Keratinocyte (primary cell): ENCODE results near the gene HDX. TPM values are rescaled to one million over a fixed set of nuclear protein-coding genes. Genes with fewer than 3 reads are reported as not detected.

Experiments
- DNase-seq: peaks from one replicate; pipeline ENCODE4 v3.0.0-alpha.2; 2011; ENCODE audit warnings: low read depth, missing footprints, low spot score
- FAIRE-seq: peaks from 2 replicates; lab custom pipeline; 2011; peaks lifted over from hg19 to GRCh38; lab: Jason Lieb, UNC
- H2AFZ ChIP-seq: 2 replicates; pipeline ENCODE4 v1.6.0; 2012; ENCODE audit warnings: low read length, control low read depth, inconsistent platforms; ENCODE audit not compliant: control insufficient read depth
- H3K27ac ChIP-seq: 2 replicates; pipeline ENCODE4 v1.5.1; 2011; ENCODE audit warnings: low read length; ENCODE audit not compliant: control insufficient read depth, insufficient read depth
- H3K27me3 ChIP-seq: 3 replicates; pipeline ENCODE4 v1.6.0; 2011; ENCODE audit warnings: low read length; ENCODE audit not compliant: control insufficient read depth, insufficient read depth; ENCODE audit errors: extremely low read depth
- H3K36me3 ChIP-seq, 2 experiments: 2 replicates in 1 of 2; 3 replicates in 1 of 2; pipeline ENCODE4 v1.5.1; 2011; ENCODE audit warnings: low read length in 2 of 2, mild to moderate bottlenecking in 1 of 2; ENCODE audit not compliant: control insufficient read depth in 2 of 2, insufficient read depth in 2 of 2; ENCODE audit errors: extremely low read depth in 1 of 2
- H3K4me1 ChIP-seq: 3 replicates; pipeline ENCODE4 v1.5.1; 2011; ENCODE audit warnings: low read length; ENCODE audit not compliant: control insufficient read depth, insufficient read depth; ENCODE audit errors: extremely low read depth
- H3K4me2 ChIP-seq: 3 replicates; pipeline ENCODE4 v1.6.0; 2011; ENCODE audit warnings: low read depth, low read length; ENCODE audit not compliant: control insufficient read depth, insufficient read depth; ENCODE audit errors: extremely low read depth
- H3K4me3 ChIP-seq, 3 experiments: fragments of 200-600 bp in 1 of 3; sonication (generic) in 1 of 3; 2 replicates in 2 of 3; 3 replicates in 1 of 3; pipeline ENCODE4 v1.5.1; 2011 to 2016; ENCODE audit warnings: low read length in 3 of 3, mild to moderate bottlenecking in 3 of 3, control low read depth in 2 of 3, inconsistent platforms in 1 of 3, low read depth in 1 of 3, mixed read lengths in 1 of 3, mixed run types in 1 of 3, moderate library complexity in 1 of 3; ENCODE audit not compliant: control insufficient read depth in 2 of 3, insufficient read depth in 2 of 3; ENCODE audit errors: extremely low read depth in 1 of 3
- H3K79me2 ChIP-seq: 2 replicates; pipeline ENCODE4 v1.6.0; 2012; ENCODE audit warnings: low read length; ENCODE audit not compliant: control insufficient read depth, insufficient read depth
- H3K9ac ChIP-seq: 3 replicates; pipeline ENCODE4 v1.6.0; 2011; ENCODE audit warnings: low read length; ENCODE audit not compliant: control insufficient read depth, insufficient read depth; ENCODE audit errors: extremely low read depth
- H3K9me1 ChIP-seq: 3 replicates; pipeline ENCODE4 v1.6.0; 2011; ENCODE audit warnings: low read length; ENCODE audit not compliant: control insufficient read depth, insufficient read depth; ENCODE audit errors: extremely low read depth
- H3K9me3 ChIP-seq: 2 replicates; pipeline ENCODE4 v1.5.1; 2012; ENCODE audit warnings: low read depth, low read length; ENCODE audit not compliant: control insufficient read depth
- H4K20me1 ChIP-seq: 3 replicates; pipeline ENCODE4 v1.6.0; 2011; ENCODE audit warnings: low read length; ENCODE audit not compliant: control insufficient read depth, insufficient read depth; ENCODE audit errors: extremely low read depth
- CTCF ChIP-seq, 3 experiments: IDR thresholded peaks in 1 of 3; conservative IDR thresholded peaks in 1 of 3; optimal IDR thresholded peaks in 1 of 3; 2 replicates in 2 of 3; 3 replicates in 1 of 3; pipeline versions ENCODE3 to v1.5.1; 2011; ENCODE audit warnings: low read length in 3 of 3, mild to moderate bottlenecking in 3 of 3, moderate library complexity in 2 of 3, control low read depth in 1 of 3, inconsistent platforms in 1 of 3; ENCODE audit not compliant: insufficient read depth in 2 of 3; ENCODE audit errors: extremely low read depth in 1 of 3
- EZH2 ChIP-seq: IDR thresholded peaks from one replicate; pipeline ENCODE4 v1.6.1; 2012; ENCODE audit warnings: inconsistent platforms, mild to moderate bottlenecking, low read length, moderate library complexity
- dilution Hi-C: fragments of 300-500 bp; cut with MboI; formaldehyde crosslinking; loops from one replicate; pipeline ENCODE4 v1.7.0; 2020; ENCODE audit warnings: low sequenced_read_pairs; ENCODE audit not compliant: extremely low pct_ligation_motif_present
- polyA plus RNA-seq, 5 experiments: library from polyadenylated mRNA; depleted of rRNA in 3 of 5; stranded (reverse) in 3 of 5; stranded (forward) in 1 of 5; unstranded in 1 of 5; fragments of >200 nt; gene quantifications; 1 replicate in 1 of 5; 2 replicates in 3 of 5; 3 replicates in 1 of 5; pipeline versions ENCODE4 v1.2.1 to v1.2.3, GENCODE V29; 2011 to 2012; ENCODE audit warnings: missing spikeins in 2 of 5, low read depth in 1 of 5, low replicate concordance in 1 of 5

The HDX gene
- polyA plus RNA-seq, 1 donor (not counting 4 experiments of a cell fraction or from before 2014, with no cell fraction given): 2.2 TPM

GRCh38 chrX:84469226-84469625 lies 33.0 kb downstream of the HDX start:
- H3K36me3 ChIP-seq: no peaks in the 10 kb centered on the region
- no peaks in the 10 kb centered on the region for H3K9me3 ChIP-seq
- no peaks in the 10 kb centered on the region for H3K9me1 ChIP-seq
- H3K79me2 ChIP-seq: no peaks in the 10 kb centered on the region
- H3K27me3 ChIP-seq: no peaks in the 10 kb centered on the region
- dilution Hi-C loops: no loop called here
- H3K4me3 ChIP-seq: no peak overlapping the region
- H3K4me2 ChIP-seq: no peak overlapping the region
- H3K9ac ChIP-seq: no peak overlapping the region
- DNase-seq (no peak), FAIRE-seq (no peak)
- no peaks in the 10 kb centered on the region for H4K20me1 ChIP-seq
- H2AFZ ChIP-seq: no peak overlapping the region
- H3K4me1 ChIP-seq: no peaks in the 10 kb centered on the region
- no peak overlapping the region for H3K27ac ChIP-seq
- TF ChIP-seq CTCF (optimal IDR thresholded peaks at IDR 0.05 in 1 of 3, IDR thresholded peaks at IDR 0.05 in 1 of 3, conservative IDR thresholded peaks at IDR 0.05 in 1 of 3; ENCODE audit: extremely low read depth in 1 of 3, insufficient read depth in 2 of 3, low read length in 3 of 3): no peak
- no peak for TF ChIP-seq EZH2

GRCh38 chrX:84467898-84468297 lies 34.4 kb downstream of the HDX start:
- H2AFZ ChIP-seq: no peak overlapping the region
- no peak for DNase-seq
- H3K4me3 ChIP-seq: no peak overlapping the region
- no peaks in the 10 kb centered on the region for H3K4me1 ChIP-seq
- no peaks in the 10 kb centered on the region for H3K9me3 ChIP-seq
- no peak overlapping the region for H3K4me2 ChIP-seq
- no peak overlapping the region for H3K9ac ChIP-seq
- no peak for FAIRE-seq
- H3K79me2 ChIP-seq: no peaks in the 10 kb centered on the region
- H3K9me1 ChIP-seq: no peaks in the 10 kb centered on the region
- H3K27me3 ChIP-seq: no peaks in the 10 kb centered on the region
- TF ChIP-seq EZH2 (no peak), CTCF (optimal IDR thresholded peaks at IDR 0.05 in 1 of 3, IDR thresholded peaks at IDR 0.05 in 1 of 3, conservative IDR thresholded peaks at IDR 0.05 in 1 of 3; ENCODE audit: extremely low read depth in 1 of 3, insufficient read depth in 2 of 3, low read length in 3 of 3) (no peak)
- H3K27ac ChIP-seq: no peak overlapping the region
- dilution Hi-C loops: no loop called here
- no peaks in the 10 kb centered on the region for H3K36me3 ChIP-seq
- no peaks in the 10 kb centered on the region for H4K20me1 ChIP-seq
